VCaP (cell line): ENCODE measurements around the gene SHQ1.
"Not testable (repeated sequence)": the region's sequence is repeated elsewhere in the genome, so short reads cannot be mapped to it uniquely, and the experiment has no call there.

ENCODE experiments used
- H3K27ac ChIP-seq: fragments of 450-650 bp; 2 replicates; pipeline ENCODE4 v1.5.1; 2017
- CTCF ChIP-seq: fragments of 450-650 bp; conservative IDR thresholded peaks from 2 replicates; pipeline ENCODE4 v1.5.1; 2017; ENCODE audit warnings: mild to moderate bottlenecking, moderate library complexity

The SHQ1 gene

GRCh38 chr3:72798552-72799195 is 49.6 kb downstream of the SHQ1 start:
- H3K27ac ChIP-seq: no peak overlapping the region
- no peak for TF ChIP-seq CTCF

- no peak for TF ChIP-seq CTCF
- H3K27ac ChIP-seq: no peak overlapping the region
Measured at GRCh38 chr3:72797773-72798543, 50.3 kb downstream of the SHQ1 start.

- no peak overlapping the region for H3K27ac ChIP-seq
- TF ChIP-seq CTCF: no peak
Measured at GRCh38 chr3:72794079-72794478, 54.2 kb downstream of the SHQ1 start.

- H3K27ac ChIP-seq: no peak overlapping the region
- TF ChIP-seq CTCF: no peak
Measured at GRCh38 chr3:72791161-72791560, 57.1 kb downstream of the SHQ1 start.

- H3K27ac ChIP-seq: no peak overlapping the region
- no peak for TF ChIP-seq CTCF
Measured at GRCh38 chr3:72789786-72790185, 58.5 kb downstream of the SHQ1 start.

- H3K27ac ChIP-seq: not testable (repeated sequence)
Measured at GRCh38 chr3:72788232-72788631, 60.0 kb downstream of the SHQ1 start.

- H3K27ac ChIP-seq: no peak overlapping the region
- TF ChIP-seq CTCF: no peak
Measured at GRCh38 chr3:72786668-72787067, 61.6 kb downstream of the SHQ1 start.

- TF ChIP-seq CTCF: no peak
- H3K27ac ChIP-seq: no peak overlapping the region
Measured at GRCh38 chr3:72784226-72784625, 64.0 kb downstream of the SHQ1 start.
